Skin of body (tissue), 2 donors: ENCODE data around the gene RNU2-1. TPM values are rescaled to one million over a fixed set of nuclear protein-coding genes. Genes with fewer than 3 reads are reported as not detected.
"Not testable (repeated sequence)": the region's sequence is repeated elsewhere in the genome, so short reads cannot be mapped to it uniquely, and the experiment has no call there.

Experiments used
- DNase-seq: peaks from one replicate; lab custom pipeline; 2025; lab: John Stamatoyannopoulos, UW
- total RNA-seq: library from RNA; depleted of rRNA; stranded (reverse); fragments of >200 nt; gene quantifications from one replicate; pipeline ENCODE4 v1.2.3, GENCODE V29; 2014

The RNU2-1 gene
- not detected for total RNA-seq

DNA sequence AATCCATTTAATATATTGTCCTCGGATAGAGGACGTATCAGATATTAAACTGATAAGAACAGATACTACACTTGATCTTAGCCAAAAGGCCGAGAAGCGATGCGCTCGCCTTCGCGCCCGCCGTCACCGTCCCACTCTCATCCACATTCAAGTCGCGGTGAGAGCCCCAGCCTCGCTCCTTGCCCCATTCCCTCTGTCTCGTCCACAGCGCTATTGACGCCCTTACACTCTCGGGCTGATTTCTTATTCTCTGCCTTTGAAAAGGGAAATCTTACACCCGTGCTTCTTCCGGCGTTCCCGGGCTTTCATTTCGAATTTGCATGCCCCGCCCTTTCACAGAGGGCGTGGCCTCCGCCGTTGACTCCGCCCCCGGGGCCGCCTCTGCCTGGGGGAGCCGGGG, at the start of gene RNU2-1:
RNU2-1 (minus strand) TSS at position 101 of the 400 bp plus-strand sequence.
- DNase-seq = not testable (repeated sequence)

DNA sequence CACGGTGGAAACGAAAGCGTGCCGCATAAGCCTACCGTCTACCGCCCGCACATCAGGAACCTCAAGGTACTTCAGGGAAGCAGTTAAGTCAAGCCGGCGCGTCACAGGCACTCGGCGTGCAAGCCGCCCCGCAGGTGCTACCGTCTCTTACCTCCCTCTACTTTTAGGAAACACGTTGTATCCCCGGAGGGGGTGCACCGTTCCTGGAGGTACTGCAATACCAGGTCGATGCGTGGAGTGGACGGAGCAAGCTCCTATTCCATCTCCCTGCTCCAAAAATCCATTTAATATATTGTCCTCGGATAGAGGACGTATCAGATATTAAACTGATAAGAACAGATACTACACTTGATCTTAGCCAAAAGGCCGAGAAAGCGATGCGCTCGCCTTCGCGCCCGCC, 39.1 kb upstream of the RNU2-1 start:
- not testable (repeated sequence) for DNase-seq

DNA sequence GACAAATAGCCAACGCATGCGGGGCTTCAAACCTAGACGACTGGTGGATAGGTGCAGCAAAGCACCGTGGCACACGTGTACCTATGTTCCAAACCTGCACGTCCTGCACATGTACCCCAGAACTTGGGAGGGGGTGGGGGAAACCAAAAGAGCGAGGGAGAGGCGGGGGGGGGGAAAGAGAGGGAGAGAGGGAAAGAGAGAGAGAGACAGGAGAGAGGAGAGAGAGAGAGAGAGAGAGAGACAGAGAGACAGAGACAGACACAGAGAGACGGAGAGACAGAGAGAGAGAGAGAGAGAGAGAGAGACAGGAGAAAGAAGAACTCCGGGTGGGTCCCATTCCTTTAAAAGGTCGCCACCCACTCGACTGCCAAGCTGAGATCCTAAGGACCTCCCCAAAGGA, 38.7 kb upstream of the RNU2-1 start:
- DNase-seq = not testable (repeated sequence)

DNA sequence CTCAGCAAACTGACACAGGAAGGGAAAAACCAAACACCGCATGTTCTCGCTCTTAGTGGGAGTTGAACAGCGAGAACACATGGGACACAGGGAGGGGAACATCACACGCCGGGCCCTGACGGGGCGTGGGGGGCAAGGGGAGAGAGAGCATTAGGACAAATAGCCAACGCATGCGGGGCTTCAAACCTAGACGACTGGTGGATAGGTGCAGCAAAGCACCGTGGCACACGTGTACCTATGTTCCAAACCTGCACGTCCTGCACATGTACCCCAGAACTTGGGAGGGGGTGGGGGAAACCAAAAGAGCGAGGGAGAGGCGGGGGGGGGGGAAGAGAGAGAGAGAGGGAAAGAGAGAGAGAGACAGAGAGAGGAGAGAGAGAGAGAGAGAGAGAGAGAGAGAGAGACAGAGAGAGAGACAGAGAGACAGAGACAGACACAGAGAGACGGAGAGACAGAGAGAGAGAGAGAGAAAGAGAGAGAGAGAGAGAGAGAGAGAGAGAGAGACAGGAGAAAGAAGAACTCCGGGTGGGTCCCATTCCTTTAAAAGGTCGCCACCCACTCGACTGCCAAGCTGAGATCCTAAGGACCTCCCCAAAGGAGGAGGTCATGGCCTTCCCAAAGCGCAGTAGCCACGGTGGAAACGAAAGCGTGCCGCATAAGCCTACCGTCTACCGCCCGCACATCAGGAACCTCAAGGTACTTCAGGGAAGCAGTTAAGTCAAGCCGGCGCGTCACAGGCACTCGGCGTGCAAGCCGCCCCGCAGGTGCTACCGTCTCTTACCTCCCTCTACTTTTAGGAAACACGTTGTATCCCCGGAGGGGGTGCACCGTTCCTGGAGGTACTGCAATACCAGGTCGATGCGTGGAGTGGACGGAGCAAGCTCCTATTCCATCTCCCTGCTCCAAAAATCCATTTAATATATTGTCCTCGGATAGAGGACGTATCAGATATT, 37.1 kb upstream of the RNU2-1 start:
- not testable (repeated sequence) for DNase-seq

DNA sequence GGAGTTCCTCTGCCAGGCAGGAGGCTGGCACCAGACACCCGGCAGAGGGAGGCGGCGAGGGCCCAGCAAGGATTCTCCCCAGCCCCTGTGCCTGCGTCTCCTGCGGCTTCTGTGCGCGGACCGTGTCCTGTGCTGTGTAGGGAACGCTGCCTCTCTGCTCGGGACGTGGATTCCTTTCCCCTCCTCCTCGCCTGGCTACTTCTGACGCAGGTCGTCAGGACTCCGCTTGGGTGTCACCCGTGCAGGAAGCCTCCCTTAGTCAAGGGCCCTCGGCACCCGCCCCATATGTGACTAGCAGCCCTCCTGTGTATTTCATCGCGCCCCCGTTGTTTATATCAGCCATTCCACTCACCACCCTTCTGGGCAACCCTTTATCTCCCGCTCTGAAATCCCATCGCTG, 12.7 kb upstream of the RNU2-1 start:
- DNase-seq = not testable (repeated sequence)

DNA sequence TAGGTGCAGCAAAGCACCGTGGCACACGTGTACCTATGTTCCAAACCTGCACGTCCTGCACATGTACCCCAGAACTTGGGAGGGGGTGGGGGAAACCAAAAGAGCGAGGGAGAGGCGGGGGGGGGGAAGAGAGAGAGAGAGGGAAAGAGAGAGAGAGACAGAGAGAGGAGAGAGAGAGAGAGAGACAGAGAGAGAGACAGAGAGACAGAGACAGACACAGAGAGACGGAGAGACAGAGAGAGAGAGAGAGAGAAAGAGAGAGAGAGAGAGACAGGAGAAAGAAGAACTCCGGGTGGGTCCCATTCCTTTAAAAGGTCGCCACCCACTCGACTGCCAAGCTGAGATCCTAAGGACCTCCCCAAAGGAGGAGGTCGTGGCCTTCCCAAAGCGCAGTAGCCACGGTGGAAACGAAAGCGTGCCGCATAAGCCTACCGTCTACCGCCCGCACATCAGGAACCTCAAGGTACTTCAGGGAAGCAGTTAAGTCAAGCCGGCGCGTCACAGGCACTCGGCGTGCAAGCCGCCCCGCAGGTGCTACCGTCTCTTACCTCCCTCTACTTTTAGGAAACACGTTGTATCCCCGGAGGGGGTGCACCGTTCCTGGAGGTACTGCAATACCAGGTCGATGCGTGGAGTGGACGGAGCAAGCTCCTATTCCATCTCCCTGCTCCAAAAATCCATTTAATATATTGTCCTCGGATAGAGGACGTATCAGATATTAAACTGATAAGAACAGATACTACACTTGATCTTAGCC, 7.0 kb upstream of the RNU2-1 start:
- DNase-seq = not testable (repeated sequence)

DNA sequence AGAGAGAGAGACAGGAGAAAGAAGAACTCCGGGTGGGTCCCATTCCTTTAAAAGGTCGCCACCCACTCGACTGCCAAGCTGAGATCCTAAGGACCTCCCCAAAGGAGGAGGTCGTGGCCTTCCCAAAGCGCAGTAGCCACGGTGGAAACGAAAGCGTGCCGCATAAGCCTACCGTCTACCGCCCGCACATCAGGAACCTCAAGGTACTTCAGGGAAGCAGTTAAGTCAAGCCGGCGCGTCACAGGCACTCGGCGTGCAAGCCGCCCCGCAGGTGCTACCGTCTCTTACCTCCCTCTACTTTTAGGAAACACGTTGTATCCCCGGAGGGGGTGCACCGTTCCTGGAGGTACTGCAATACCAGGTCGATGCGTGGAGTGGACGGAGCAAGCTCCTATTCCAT, 5.8 kb upstream of the RNU2-1 start:
- DNase-seq = not testable (repeated sequence)

DNA sequence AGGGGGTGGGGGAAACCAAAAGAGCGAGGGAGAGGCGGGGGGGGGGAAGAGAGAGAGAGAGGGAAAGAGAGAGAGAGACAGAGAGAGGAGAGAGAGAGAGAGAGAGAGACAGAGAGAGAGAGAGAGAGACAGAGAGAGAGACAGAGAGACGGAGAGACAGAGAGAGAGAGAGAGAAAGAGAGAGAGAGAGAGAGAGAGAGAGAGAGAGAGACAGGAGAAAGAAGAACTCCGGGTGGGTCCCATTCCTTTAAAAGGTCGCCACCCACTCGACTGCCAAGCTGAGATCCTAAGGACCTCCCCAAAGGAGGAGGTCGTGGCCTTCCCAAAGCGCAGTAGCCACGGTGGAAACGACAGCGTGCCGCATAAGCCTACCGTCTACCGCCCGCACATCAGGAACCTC, 514 bp downstream of the RNU2-1 start:
- not testable (repeated sequence) for DNase-seq

DNA sequence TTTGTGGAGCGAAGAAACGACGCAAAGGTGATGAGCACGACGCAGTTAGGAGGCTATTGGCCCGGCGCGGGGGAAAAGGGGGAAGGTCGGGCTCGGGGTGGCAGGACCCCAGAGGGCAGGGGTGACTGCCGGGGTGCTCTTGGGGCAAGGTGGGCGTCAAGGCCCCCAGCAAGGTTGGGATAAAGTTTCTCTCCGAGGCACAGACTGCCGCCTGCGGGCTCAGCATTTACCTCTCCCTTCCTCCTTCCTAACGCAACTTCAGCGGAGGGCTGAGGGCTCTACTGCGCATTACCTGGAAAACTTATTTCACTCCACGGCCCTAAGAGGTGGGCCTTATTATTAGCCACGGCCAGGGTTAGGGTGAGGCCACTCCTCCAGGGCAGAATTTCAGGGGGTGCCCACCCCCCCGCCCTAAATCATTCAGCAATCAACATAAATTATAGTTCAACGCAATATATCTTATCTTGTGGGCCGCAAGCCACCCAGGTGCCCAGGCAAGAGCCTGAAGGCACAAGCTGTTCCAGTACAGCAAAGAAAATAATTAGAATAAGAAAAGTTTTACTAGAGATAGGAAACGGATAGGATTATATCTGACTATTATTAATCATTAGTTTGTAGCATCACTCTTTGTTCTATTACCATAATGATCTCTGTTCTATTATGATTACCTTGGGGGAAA, 1.6 kb downstream of the RNU2-1 start:
- not testable (repeated sequence) for DNase-seq

DNA sequence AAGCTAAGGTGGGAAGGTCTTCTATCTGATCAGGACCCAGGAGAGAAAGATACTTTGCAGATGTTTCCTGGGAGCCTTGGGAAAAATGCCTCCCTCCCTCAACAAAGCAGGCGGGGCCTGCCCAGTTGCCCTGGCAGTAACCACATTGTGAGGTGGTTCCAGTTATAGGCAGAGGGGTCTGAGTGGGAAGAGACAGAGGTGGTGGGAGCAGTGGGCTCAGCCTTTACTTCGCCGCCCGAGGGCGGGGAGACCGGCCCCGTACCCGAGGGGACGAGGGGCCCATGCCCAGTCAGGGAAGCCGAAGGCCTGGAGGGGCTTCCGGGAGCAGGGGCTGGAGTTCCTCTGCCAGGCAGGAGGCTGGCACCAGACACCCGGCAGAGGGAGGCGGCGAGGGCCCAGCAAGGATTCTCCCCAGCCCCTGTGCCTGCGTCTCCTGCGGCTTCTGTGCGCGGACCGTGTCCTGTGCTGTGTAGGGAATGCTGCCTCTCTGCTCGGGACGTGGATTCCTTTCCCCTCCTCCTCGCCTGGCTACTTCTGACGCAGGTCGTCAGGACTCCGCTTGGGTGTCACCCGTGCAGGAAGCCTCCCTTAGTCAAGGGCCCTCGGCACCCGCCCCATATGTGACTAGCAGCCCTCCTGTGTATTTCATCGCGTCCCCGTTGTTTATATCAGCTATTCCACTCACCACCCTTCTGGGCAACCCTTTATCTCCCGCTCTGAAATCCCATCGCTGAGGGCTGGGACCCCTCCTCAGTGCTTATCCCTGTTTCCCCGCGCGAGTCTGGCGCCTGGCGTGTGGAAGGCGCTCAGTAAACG, 2.4 kb downstream of the RNU2-1 start:
- DNase-seq = not testable (repeated sequence)

DNA sequence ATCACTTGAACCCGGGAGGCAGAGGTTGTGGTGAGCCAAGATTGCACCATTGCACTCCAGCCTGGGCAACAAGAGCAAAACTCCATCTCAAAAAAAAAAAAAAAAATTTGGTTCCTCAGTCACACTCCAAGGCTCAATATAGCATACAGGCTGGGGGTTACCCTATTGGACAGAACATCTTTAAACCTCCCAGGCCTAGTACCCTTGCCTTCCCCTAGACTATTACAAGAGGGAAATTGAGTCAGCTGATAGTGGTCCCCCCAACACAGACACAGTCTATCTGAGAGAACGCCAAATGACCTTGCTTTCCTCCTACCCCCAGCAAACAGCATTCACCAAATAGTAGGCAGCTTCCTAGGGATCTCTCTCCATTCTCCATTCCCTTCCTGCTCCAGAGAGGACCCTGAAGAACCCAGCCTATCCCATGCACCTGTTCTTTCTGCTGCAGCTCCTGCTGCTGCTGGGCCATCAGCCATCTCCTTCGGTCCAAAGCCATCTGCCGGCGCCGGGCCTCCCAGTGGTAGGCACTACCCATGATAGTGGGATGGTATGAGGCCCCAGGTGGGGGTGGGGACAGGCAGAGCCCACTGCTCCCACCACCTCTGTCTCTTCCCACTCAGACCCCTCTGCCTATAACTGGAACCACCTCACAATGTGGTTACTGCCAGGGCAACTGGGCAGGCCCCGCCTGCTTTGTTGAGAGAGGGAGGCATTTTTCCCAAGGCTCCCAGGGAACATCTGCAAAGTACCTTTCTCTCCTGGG, 5.6 kb downstream of the RNU2-1 start, which contains the start of gene CCDC200:
CCDC200 (minus strand) TSS at position 604 of the 763 bp plus-strand sequence; CDS start at position 535, 69 bp downstream.
- not testable (repeated sequence) for DNase-seq

DNA sequence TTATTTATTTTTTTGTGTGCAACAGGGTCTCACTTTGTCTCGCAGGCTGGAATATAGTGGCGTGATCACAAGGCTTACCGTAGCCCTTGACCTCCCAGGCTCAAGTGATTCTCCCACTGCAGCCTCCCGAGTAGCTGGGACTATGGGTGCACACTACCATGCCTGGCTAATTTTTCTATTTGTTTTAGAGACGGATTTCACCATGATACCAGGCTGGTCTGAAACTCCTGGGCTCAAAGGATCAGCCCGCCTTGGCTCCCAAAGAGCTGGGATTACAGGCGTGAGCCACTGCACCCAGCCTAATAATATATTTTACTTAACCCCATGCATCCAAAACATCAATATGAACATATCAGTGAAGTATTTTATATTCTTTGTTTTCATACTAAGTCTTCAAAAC, 7.4 kb downstream of the RNU2-1 start:
- DNase-seq = no peak

DNA sequence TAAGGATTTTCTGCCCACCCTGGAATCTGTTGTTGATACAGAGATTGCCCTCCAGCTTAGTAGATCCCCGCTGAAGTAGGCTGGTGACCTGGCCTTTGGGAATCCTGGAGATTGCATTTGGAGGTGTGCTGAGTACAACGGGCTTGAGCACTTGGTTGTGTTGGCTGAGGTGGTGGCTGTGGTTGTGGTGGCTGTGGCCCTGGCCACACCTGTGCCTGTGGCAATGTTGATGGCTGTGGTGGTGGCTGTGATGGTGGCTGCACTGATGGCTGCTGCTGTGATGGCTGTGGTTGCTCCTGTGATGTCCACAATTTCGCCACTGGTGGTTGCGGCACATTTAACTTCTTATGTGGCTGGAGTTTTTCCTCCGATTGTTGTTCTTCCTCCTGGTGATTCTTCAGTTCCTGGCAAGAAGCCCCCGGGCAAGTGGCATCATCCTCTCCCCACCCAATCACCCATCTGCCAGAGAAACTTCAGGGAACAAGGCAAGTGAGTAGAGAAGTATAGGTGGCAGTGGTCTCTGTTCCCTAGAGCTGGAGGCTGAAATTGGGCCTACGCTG, 9.6 kb downstream of the RNU2-1 start:
- no peak for DNase-seq

DNA sequence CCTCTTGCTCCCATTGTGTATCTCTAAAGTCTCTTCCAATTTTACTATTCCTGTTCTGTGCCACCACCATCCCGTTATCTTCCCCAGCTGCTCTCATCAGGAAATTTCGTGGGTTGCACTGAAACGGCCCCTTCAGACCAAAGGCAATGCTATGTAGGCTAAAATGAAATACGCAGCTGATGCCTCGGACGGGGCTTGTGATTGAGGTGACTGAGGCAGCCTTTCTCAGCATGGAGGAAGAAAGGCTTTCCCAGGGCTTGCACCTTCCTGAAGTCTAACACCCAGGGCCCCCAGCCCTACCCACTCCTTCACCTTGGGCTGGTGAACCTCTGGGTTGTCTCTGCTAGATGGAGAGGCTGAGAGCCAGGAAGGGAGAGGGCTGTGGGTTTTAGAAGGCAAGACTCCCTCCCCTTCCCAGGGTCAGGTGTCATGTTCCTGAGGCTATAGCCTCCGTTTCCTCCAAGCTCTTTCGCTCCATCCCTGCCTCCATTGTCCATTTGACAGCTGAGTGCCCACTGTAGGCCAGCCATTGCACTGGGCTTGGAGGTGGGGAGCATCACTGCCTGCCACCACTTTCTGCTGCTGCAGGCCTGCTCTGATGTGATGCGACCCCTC, 13.2 kb downstream of the RNU2-1 start:
- DNase-seq = no peak

DNA sequence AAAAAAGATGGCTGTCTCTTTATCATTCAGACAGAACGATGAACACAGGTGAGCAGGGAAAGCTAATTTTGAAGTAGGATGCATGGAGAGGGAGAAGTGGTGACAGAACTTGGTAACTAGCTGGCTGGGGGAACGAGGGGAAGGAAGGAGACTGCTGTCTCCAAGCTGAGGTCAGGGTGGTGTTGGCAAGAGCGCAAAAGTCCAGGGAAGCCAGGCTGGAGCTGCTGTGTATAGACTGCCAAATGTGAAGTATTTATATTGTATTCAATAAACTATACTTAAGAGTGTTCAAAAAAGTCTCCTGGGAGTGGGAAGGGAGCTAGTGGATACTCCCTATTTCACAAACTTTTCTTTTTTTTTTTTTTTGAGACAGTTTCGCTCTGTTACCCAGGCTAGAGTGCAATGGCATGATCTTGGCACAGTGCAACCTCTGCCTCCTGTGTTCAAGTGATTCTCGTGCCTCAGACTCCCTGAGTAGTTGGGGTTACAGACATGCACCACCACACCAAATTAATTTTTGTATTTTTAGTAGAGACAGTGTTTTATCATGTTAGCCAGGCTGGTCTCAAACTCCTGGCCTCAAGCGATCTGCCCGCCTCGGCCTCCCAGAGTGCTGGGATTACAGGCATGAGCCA, 13.9 kb downstream of the RNU2-1 start:
- DNase-seq = no peak

DNA sequence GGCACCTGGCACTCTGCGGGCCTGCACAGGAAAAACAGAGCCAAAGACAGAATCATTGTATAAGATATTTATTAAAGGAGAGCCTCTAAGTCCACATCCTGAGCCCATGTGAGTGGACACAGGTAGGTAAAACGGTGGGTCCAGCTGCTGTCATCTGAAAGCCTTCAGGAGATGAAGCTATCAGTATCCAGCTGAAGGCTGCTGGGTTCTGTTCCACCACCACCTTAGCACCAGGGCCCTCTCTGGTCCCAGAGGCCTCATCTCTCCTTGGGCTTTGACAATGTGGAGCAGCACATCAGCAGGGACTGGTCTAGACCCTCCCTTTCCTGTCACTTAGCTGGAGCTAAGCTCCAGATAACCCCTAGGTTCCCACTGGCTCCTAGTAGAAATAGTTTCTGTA, 14.8 kb downstream of the RNU2-1 start:
- no peak for DNase-seq

DNA sequence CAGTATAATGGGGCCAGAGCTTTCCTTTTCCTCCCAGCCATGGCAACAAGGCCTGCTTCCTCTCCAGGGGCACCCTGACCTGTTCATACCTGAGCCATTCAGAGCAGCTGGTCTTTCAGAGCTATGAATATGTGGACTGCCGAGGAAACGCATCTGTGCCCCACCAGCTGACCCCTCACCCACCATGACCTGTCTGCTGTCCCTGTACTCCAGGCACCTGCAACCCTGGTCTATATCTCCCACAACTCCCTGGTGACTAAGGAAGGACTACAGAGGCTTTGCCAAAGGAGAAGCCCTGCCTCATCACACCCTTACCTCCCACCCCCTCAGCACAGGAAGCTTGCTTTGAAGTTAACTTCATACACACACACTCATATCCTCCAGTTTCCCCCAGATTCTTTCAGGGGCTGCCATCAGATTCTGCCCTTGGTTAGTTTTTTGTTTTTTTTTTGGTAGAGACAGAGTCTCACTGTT, 16.1 kb downstream of the RNU2-1 start:
- no peak for DNase-seq

DNA sequence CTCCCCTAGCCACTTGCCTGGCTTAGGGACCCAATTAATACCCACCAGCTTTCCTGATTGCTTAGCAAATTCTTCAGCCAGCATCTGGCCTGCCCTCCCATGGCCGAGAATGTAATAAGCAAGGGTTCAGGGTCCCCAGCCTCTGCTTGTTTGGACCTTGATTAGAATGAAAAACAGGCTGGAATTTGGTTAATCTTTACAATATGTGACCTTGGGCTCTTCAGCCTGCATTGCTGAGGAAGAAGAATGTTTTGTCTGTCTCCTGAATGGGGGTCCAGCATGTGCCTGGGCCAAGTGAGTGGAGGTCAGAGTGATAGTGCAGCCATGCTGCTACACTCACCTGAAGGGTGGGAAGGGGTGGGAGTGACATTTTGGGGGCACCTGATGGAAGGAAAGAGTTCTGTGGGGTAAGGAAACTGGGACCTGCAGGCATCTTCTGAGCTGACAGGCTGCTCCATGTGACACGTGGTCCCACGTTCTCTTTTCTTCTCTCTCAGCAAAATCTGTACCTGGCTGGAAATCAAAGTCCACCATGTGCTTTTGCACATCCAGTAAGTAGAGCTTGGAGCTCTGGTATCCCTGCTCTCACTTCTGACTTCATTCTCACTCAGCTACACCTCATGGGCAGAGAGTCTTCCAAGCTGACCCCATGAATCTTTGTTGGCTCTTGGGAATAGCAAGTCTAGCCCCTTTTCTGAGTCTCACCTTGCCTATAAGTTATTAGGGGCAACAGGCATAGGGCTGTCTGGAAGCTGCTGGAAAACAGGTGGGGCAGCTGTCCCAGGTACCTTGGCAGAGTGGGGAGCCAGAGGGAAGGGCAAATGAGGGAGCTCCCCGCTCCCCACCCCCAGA, 16.8 kb downstream of the RNU2-1 start:
- DNase-seq = no peak
